A172 (cell line): Measurements from ENCODE around the gene TEKT4. TPM values are rescaled to one million over a fixed set of nuclear protein-coding genes. Genes with fewer than 3 reads are reported as not detected.
"Not testable (repeated sequence)": the region's sequence is repeated elsewhere in the genome, so short reads cannot be mapped to it uniquely, and the experiment has no call there.

ENCODE experiments used
- DNase-seq: peaks from one replicate; pipeline ENCODE4 v3.0.0-alpha.2; 2015; ENCODE audit warnings: low spot score
- total RNA-seq: library from RNA; depleted of rRNA; stranded (reverse); fragments of >200 nt; shearing (Covaris generic); gene quantifications from 2 replicates; pipeline ENCODE4 v1.2.3, GENCODE V29; 2014; rRNA removed

TEKT4 gene
- total RNA-seq, 1 experiment from 2014 or later: not detected

DNA sequence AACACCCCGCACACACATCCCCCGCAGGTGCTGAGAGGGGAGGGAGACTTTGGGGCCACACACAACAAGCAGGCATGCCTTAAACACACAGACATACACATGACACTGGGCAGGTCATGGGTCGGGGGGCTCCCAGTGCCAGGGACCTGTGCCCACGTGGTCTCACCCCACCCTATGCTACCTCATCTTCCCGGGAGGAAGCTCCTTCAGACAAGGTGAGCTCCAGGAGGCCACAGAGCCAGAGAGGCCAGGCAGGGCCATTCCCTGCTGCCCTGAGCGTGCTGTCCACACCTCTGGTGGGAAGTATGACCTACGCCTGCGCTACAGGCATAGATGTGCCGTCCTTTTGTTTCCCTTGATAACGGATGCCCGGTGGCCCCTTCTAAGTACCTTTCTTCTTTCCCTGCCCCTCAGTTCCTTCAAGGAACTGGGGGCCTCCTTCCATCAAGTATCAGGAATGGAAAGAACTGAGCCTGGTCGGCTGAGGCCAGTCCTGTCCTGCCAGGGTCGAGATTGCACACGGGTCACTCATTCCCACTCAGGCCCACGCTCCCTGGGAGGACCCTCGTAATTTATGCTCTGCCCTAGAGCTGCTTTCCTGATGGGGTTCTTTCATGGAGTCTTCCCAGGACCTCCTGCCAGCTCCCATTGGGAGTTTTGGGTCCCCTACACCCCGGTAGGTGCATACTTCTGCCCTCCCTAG, 4.7 kb downstream of the TEKT4 start:
- DNase-seq: no peak

DNA sequence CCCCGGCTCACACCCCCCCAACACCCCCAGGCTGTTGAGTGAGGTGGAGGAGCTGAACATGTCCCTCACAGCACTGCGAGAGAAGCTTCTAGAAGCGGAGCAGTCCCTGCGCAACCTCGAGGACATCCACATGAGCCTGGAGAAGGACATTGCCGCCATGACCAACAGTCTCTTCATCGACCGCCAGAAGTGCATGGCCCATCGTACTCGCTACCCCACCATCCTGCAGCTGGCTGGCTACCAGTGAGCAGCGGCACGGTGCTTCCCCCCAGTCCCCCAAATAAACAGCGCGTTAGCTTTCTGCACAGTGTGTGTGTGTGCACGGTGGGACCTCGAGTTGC, 5.3 kb downstream of the TEKT4 start:
- no peak for DNase-seq

- no peak for DNase-seq
Observed at GRCh38 chr2:94877129-94877528, 5.9 kb downstream of the TEKT4 start.

- DNase-seq: not testable (repeated sequence)
Observed at GRCh38 chr2:94878575-94878974, 7.3 kb downstream of the TEKT4 start.

DNA sequence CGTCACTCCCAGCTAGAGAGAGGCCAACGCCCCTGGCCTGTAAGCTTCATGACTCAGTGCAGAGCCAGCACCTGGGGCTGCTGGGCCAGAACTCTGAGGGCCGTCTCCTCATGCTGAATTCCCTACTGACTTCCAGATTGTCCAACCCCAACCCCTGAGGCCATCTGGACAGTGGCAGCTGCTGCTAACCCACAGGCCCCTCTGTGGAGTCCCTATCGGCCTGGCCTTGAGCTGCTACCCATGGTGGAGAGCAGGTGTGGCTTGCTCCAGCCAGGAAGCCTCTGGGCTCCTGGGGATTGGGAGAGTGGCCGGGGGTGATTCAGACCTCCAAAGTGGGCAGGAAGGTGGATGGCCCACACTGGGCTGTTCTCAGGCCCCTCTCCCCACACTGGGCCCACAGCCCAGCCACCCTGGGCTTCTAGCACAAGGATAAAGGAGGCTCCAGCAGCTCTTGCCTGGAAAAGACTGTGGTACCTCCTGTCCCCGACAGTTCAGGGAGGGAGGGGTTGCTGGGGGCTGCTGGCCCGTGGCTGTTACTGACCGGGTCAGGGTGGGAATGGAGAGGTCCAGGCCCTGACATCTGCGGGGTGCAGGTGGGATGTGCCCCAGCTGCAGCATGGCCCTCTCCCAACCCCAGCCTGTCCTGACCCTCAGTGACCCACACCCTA, 8.2 kb downstream of the TEKT4 start:
- DNase-seq: no peak

DNA sequence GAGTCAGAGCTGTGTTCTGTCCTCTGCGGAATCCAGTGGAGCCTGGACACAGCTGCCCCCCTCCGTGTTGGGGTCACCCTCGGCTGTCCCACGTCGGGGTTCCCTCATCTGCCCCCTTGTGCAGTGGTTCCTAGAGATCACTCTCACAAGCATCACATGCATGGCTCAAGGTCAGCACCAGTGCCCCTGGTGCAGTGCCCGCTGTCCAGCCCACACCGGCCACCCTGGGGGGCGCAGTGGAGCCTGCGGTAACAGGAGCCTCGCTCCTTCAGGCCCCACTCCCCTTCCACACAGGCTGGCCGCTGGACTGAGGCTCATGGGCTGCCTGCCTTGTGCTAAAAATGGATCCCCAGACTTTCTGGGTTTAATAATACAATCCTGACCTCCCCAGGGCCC, 8.8 kb downstream of the TEKT4 start:
- no peak for DNase-seq

DNA sequence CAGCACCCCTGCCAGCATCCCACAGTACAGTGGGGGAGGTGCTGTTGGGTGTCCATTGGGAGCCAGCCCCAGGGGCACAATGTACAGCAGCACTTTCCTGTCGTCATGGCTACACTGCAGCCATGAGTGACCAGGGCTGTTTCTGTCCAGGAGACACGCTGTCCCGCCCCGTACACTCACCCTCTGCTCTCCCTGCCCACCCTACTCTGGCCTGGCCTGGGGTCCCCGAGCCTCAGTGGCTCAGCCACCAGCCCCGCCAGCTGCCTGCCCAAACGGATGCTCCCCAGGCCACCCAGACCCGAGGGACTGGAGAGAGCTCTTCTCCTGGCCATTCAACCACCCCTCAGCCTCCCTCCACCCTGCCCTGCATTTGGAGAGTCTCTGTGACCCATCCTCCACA, 9.3 kb downstream of the TEKT4 start:
- no peak for DNase-seq

- DNase-seq: no peak
Observed at GRCh38 chr2:94881070-94881469, 9.8 kb downstream of the TEKT4 start.

- DNase-seq: no peak
Observed at GRCh38 chr2:94890234-94890633, 19.0 kb downstream of the TEKT4 start.

GRCh38 chr2:94895273-94895672, 24.0 kb downstream of the TEKT4 start:
- DNase-seq: not testable (repeated sequence)

GRCh38 chr2:94906976-94907375, 35.7 kb downstream of the TEKT4 start:
- not testable (repeated sequence) for DNase-seq

- peak; percentile 26 for DNase-seq
Observed at GRCh38 chr2:94923196-94923595, 52.0 kb downstream of the TEKT4 start.

GRCh38 chr2:94924999-94925398, 53.8 kb downstream of the TEKT4 start:
- not testable (repeated sequence) for DNase-seq

Other genes starting within 250 kb of the TEKT4 start
- not detected in 2 replicates for gene MAL, start 154.3 kb downstream of the TEKT4 start, total RNA-seq